ENCODE data around the gene CCDC6.
"Not testable (repeated sequence)": the region's sequence is repeated elsewhere in the genome, so short reads cannot be mapped to it uniquely, and the experiment has no call there.

The CCDC6 gene

GRCh38 chr10:59879363-59879913 is 26.9 kb downstream of the CCDC6 start:
- no peak for DNase-seq

DNA sequence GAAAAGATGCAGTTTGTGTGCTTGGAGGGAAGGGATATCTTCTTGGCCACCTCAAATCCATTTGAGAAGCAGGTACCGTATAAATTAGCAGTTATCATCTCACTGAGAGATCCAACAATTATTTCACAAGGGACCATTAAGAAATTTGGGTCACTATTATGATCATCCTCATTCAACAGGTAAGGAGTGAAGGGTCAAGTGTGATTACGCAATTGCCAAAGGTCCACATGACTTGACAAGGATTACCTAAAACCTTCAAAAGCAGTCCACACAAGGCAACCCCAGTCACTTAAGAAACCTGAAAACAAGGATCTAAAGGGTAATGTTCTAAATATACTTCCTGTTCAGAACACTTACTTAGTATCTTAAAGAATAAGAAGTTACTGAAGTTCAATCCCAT is 27.4 kb downstream of the CCDC6 start:
- no peak for DNase-seq

DNA sequence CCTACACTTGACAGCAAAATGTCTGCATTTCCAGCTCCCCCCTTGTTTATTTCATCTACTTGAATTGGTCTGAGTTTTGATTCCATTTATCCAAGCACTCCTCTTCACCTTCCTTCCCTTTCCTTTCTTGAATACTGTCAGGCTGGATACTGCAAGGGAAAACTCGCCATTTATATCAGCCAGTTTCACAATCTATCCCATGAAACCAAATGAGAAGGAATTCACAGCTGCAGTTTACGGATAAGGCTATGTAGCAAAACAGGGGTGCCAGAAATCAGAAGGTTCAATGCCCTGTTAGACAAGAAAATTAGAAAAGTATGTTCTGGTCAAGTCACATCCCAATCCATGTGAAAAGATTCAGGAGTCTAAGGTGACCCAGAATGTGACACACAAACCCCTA is 28.1 kb downstream of the CCDC6 start:
- DNase-seq, result no peak

GRCh38 chr10:59877191-59877671 is 29.1 kb downstream of the CCDC6 start:
- DNase-seq, result no peak

DNA sequence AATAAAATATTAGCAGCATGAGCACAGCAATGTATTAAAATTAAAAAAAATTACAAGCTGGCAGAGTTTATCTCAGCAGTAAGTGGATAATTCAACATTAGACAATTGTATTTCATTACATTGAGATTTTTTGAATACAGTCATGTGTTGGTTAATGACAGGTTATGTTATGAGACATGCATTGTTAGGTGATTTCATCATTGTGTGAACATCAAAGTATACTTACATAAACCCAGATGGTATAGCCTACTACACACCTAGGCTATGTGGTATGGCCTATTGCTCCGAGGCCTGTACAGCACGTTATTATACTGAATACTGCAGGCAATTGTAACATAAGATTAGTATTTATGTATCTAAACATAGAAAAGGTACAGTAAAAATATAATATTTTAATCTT is 29.7 kb downstream of the CCDC6 start:
- DNase-seq, result no peak

GRCh38 chr10:59876208-59876607 is 30.1 kb downstream of the CCDC6 start:
- not testable (repeated sequence) for DNase-seq

- no peak for DNase-seq
These were observed 32.5 kb downstream of the CCDC6 start for GRCh38 chr10:59873896-59874295.

DNA sequence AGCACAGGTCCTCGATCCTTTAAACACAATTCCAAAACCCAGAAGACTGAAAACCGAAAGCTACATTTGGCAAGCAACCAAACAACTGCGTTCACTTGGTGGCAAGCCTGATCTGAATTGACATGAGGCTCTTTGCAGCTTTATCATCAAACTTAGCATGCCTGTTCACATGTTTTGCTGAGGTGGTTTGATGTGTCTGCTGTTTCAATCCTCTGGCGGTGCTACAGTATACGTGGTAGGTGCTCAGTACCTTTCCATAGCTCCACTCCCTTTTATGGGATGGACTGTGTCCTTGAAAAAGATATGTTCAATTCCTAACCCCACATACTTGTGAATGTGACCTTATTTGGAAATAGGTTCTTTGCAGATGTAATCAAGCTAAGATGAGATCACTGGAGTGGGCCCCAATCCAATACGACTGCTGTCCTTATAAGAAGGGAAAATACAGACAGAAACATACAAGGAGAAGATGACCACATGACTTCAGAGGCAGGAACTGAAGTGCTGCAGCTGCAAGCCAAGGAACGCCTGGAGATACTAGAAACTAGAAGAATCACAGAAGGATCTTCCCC is 33.4 kb downstream of the CCDC6 start:
- DNase-seq, result peak; percentile 65

- DNase-seq, result no peak
These were observed 36.2 kb downstream of the CCDC6 start for GRCh38 chr10:59870152-59870551.

- DNase-seq, result no peak
These were observed 36.8 kb downstream of the CCDC6 start for GRCh38 chr10:59869594-59869940.

GRCh38 chr10:59868696-59869593 is 37.4 kb downstream of the CCDC6 start:
- DNase-seq, result no peak

DNA sequence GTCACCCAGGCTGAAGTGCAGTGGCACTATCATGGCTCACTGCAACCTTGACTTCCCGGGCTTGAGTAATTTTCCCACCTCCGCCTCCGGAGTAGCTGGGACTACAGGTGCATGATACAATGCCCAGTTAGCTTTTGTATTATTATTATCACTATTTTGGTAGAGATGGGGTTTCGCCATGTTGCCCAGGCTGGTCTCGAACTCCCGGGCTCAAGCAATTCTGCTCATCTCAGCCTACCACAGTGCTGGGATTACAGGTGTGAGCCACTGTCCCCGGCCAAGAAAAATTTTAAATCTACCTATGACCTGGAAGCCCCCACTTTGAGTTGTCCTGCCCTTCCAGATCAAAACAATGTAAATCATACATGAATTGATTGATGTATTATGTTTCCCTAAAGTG is 38.8 kb downstream of the CCDC6 start:
- DNase-seq, result no peak

GRCh38 chr10:59865101-59865500 is 41.3 kb downstream of the CCDC6 start:
- DNase-seq, result peak; percentile 75

DNA sequence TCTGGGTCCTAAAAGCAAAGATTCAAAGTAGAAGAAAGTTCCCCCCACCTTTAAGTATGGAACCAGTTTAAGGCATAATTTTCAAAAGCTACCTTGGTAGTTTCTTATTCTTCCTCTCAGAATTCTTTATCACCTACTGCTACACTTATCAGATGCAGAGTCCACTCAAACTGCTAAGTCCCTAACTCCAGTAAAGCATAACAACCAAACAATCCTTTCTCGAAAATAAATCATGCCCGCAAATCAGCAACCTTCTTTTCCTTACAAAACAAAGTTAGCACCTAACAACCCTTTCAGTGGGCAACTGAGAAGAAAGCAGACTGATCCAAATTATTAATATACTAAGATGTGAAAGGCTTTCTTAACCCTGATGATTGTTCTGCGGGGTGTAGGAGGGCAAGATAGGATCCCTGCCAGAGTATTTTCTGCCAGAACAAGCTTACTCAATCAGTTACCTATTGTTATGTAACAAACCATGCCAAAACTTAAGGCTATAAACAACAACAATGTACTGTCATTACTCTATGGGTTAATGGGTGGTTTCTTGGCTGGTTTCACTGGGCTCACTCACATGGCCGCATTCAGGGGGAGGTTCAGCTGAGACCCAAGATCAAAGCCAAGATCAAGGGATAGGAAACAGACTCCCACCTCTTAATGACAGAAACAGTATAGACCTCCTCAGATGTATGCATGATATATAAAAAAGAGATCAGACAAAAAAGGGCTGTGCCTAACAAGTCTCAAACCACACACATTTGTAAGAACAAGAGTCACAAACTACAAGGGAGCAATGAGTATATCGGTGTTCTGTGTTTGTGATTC is 42.0 kb downstream of the CCDC6 start:
- no peak for DNase-seq

DNA sequence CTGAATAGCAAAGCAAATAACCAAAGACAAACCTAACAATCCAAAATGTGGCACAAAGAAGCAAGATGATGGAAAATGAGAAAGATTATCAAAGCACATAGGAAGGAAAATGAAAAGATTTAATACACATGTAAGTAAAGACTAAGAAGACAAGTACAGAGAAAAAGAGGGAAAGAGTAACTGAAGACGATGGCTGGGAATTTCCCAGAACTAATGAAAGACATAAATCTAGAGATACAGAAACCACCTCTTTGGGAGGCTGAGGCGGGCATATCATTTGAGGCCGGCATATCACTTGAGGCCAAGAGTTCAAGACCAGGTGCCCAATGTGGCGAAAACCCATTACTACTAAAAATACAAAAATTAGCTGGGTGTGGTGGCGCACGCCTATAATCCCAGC is 46.8 kb downstream of the CCDC6 start:
- DNase-seq, result no peak

GRCh38 chr10:59857921-59858320 is 48.4 kb downstream of the CCDC6 start:
- no peak for DNase-seq

- no peak for DNase-seq
These were observed 49.3 kb downstream of the CCDC6 start for GRCh38 chr10:59857049-59857448.

DNA sequence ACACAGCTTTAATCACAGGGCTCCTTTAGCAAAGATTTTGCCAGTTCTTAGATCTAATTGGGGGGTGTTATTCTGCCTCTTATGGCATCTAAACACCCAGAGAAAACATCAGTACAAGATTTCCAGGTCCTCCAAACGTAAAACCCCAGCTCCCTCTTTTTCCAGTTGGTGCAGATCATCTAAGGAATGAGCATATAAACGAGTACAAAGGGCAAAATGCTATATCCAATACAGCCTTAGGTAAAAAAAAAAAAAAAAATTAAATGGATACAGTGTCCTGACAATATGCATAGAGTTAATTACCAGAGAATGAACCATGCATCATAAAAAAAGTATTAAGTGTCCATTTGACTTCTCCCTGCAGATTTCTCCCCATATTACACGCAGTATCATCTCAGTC is 50.3 kb downstream of the CCDC6 start:
- DNase-seq, result no peak

DNA sequence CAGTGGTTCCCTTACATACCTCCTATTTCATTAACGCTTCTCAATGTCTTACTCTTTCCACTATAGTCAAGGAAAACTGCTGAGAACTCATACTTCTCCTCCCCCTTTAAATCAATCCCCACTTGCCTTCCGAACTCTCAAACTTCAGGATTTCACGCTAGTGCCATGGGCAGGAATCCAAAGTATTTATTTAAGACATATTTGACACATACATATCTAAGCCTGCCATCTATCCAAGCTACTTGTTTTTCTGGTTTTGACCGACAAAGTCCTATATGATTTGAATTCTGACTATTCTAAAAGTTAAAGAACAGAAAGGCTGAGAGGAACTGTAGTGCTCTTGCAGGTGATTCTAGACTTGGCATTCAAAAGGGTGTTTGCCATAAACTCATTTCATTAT is 51.8 kb downstream of the CCDC6 start:
- no peak for DNase-seq

DNA sequence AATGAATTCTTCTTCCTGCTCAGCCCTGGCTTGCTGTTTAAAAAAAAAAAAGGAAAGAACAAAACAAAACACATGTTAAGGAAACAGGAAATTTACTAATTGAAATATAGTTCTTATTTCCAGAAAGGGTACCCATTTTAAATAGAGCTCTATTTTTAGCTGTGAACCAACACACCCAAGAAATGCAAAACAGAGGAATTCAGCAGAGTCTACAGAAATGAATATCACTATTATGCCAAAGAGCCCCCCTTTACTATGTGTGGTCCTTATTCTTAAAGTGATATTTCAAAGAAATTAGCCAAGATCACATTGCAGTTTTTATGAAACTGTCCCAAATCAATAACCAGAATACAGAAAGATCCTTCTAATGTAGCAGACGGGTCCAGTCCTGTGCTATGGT is 53.7 kb downstream of the CCDC6 start:
- DNase-seq, result no peak

DNA sequence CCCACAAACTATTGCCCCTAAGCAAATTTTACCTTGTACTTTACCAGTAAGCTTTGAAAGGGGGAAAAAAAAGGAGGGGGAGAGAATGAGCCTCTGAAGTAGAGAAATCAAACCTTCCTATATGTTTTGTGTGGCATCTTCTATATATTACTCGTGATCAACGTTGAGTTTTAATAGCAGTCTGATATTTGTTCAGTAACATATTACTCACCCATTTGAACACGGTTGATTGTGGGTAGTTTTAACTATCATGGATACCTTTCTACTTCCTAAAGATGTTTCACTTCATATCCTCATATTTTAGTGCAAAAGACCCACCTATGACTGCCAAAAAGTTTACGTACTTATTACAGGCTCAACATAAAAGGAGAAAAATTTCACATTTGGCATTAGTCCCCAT is 54.5 kb downstream of the CCDC6 start:
- no peak for DNase-seq

GRCh38 chr10:59847888-59848287 is 58.5 kb downstream of the CCDC6 start:
- no peak for DNase-seq

DNA sequence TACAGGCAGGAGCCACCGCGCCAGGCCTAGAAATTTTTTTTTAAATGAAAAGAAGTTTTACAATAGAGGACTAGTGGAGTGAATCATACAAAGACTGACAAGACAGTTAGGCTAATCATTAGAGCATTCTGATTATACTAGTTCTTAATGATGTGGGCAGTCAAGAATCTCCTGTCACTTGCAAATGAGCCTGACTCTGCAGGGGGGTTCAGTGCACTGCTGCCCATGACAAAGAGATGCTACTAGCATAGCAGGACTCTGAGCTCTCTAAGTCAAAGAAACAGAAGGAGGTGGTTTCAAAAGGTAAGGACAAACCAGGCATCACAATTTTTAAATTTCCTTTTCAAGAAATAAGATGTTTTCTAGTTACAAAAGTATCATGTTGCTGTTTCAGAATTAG is 59.0 kb downstream of the CCDC6 start:
- DNase-seq, result no peak

Data from hematopoietic multipotent progenitor cell treated with erythropoietin and hydrocortisone succinate and interleukin-3 and kit ligand, for 8 days (in vitro differentiated cells).